COLO668 (cell line): ENCODE measurements around the gene RPS10.
"Not testable (repeated sequence)": the region's sequence is repeated elsewhere in the genome, so short reads cannot be mapped to it uniquely, and the experiment has no call there.

Experiments
- DNase-seq: peaks from one replicate; lab custom pipeline; 2025; ENCODE audit not compliant: unreplicated experiment; lab: John Stamatoyannopoulos, UW

Gene RPS10

DNA sequence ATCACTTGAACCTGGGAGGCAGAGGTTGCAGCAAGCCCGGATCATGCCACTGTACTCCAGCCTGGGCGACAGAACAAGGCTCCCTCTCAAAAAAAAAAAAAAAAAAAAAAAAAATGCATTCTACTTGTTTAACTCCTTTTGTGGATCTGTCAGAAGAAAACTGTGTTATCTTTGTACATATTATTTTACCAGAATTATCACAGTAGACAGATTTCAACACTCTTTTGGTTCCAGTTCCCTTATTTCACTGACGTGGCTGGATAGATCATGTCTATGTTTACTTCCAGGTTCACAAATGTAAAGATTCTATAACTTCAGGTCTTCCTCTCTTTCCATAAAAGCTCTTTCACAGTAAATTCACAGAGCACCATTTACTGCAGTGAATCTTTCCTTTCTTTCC lies 51.8 kb downstream of the RPS10 start:
- no peak for DNase-seq

DNA sequence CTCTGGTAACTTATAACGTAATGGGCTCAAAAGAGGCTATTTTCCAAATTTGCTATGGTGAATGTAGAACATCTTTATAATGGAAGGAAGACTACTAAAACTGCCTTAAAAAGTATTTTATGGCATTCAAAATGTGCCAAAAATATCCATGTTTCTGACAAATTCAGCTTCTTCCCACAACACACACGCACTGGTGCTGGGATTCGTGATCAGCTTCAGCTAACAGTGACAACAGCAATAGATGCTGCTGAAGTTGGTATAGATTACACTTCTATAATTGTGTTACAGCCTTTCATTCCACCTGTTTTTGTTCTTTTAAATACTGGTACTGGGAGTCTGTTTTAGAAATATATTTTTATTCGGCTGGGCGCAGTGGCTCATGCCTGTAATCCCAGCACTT lies 52.4 kb downstream of the RPS10 start:
- no peak for DNase-seq

DNA sequence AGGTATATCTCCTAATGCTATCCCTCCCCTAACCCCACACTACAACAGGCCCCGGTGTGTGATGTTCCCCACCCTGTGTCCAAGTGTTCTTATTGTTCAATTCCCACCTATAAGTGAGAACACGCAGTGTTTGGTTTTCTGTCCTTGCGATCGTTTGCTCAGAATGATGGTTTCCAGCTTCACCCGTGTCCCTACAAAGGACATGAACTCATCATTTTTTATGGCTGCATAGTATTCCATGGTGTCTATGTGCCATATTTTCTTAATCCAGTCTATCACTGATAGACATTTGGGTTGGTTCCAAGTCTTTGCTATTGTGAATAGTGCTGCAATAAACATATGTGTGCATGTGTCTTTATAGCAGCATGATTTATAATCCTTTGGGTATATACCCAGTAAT lies 54.0 kb downstream of the RPS10 start:
- not testable (repeated sequence) for DNase-seq

DNA sequence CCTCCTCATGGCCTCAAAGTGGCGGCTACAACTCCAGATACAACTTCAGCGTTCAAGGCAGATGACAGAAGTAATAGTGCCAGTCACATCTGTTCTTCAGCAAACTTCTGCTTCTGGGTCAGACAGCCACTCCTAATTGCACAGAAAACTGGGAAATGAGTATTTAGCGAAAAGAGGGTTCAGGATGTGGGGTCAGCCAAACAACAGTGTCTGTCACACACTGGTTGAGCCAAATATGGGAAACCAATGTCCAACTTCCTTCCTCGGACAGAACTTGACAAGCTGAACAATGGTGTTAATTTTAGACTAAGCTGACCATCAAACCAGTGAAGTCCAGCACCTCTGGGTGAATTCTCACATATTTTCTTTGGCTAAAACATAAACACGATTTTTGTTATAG lies 55.5 kb downstream of the RPS10 start:
- DNase-seq, result no peak

DNA sequence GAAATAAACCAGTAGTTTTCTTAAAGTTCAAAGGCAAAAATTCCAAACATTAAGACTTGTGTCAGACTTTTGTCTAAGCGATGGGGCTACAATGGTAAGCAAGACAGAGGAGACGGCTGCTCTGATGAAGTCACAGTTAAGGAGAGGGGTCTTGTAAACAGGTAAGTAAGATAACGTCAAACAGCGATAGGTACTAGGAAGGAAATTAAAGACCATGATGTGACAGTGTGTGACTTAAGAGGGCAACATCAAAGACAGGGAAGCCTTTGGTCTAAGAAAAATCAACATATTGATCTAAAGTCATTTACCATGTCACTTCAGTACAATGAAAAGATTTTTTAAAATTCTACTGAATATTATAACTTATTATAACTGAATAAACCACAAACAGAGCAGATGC lies 56.5 kb downstream of the RPS10 start:
- no peak for DNase-seq
